ENCODE results near the gene SLC9A7.
"Not testable (repeated sequence)": the region's sequence is repeated elsewhere in the genome, so short reads cannot be mapped to it uniquely, and the experiment has no call there.

SLC9A7 gene

DNA sequence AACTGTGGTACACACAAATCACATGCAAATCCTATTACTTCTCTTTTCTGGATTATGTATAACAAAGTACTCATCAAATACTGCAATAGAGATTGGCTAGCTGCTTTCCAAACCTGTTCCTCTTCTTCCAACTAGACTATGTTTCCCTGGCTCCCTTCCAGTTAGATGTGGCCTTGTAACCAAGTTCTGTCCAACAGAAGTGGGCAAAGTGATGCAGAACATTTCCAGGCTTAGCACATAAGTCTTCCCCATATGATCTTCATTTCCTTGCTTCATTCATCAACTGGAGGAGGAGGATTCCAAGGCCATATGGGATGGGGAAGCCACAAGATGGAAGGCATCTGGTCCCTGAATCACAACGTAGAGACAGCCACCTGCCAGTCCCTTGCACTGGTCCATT lies 8.0 kb downstream of the SLC9A7 start:
- DNase-seq = peak; percentile 40

DNA sequence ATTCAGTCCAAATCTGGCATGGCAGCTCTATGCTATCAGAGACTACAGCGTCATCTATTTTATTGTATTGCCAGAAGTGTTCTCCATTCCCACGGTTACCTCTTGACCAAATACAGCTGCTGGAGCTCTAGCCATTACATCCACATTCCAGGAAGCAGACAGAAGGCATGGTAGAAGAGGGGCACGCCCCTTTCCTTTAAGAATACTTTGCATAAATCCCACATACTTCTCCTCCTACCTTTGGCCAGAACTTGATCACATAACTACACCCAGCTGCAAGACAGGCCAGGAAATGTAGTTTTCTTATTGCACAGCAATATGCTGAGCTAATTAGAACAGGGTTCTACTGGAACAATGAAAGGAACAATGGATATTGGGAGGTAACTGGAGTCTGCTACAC lies 14.9 kb downstream of the SLC9A7 start:
- no peak for DNase-seq

DNA sequence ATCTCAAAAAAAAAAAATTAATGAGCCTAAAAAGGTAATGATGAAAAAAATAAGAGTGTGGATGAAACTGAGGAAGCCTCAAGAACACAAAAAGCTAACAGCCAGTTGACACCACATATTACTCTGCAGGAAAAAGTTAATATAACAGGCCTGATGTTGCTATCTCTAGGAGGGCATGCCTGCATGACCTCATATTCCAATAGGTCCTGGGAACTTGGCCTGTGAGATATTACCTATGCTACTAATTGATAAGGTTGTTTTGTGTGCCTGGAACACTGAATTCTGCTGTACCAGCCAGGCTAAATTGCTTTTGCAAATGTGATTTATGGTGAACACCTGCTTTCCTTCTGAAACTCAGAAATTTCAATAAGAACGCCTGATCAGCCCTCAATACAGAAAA lies 15.9 kb downstream of the SLC9A7 start:
- DNase-seq = no peak

DNA sequence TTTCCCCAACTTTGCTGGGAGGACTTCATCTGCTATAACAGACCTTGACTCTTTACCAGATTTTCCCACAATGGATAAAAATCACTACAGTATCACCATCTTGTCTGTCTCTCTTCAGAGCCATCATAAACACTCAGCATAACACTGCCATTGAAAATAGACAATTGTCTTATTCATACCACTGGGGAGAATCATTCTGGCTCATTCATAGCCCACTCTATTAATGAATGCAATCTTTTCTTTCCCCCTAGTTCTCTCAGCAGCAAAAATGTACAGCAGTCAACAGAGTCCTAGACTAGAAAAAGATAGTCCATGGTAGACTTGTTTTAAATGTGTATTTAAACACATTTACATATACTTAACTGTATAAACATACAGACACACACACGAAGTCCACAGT lies 19.2 kb downstream of the SLC9A7 start:
- DNase-seq = no peak

DNA sequence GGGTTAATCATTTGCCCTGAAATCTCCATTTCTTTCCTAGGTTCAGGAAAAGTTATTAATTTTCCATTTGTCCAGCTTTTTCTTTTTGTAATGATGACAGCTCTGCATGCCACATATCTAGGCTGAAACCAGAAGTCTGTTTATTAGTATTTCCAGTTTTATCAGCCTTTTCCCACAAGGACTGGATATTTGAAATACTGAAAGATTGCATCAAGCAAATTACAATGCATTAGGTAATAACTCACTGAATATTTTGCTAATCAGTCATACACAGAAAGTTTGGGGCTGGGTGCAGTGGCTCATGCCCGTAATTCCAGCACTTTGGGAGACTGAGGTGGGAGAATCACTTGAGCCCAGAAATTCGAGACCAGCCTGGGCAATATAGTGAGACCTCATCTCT lies 21.5 kb downstream of the SLC9A7 start:
- DNase-seq = no peak

DNA sequence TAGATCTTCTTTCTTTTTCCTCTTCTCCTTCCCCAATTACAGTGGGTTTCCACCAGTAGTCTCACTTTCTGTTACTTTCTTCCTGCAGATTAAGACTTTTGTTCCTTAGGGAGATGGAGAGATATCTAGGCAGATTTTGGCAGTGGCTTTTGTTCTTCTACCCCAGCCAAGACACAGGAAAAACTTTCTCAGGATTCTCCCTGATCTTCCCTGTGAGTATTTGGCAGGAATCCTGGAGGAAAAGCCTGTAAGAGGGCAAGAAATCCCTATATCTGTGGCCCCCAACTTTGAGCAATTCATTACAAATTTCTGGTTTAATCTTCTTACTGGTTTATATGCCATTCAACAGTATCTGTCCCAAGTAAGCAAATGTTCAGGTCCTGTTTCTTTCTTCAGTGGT lies 21.9 kb downstream of the SLC9A7 start:
- no peak for DNase-seq

DNA sequence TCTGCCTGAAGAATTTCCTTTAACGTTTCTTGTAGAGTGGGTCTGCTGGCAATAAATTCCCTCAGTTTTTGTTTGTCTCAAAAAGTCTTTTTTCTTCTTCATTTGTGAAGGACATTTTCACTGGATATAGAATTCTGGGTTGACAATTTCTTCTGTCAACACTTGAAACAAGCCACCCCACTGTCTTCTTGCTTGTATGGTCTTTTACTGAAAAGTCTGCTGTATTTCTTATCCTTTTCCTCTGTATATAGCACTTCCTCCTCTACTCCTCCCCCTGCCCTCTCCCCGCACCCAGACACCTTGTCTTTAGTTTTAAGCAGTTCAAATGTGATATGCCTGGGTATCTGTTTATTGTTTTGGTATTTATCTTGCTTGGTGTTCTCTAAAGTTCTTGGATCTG lies 23.3 kb downstream of the SLC9A7 start:
- DNase-seq = no peak

DNA sequence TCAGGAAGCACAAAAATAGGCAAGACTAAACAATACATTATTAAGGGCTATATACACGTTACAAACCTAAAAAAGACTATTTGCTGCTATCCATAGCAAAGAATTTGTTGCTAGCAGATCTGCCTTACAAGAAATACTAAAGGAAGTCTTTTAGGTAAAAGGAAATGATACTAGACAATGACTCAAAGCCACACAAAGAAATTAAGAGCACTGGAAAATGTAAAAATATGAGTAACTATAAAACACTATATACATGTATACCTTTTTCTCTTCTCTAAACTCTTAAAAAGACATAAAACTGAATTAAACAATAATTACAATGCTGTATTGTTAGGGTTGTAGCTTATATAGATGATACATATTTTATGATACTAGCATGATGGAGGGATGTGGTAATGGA lies 25.7 kb downstream of the SLC9A7 start:
- no peak for DNase-seq

DNA sequence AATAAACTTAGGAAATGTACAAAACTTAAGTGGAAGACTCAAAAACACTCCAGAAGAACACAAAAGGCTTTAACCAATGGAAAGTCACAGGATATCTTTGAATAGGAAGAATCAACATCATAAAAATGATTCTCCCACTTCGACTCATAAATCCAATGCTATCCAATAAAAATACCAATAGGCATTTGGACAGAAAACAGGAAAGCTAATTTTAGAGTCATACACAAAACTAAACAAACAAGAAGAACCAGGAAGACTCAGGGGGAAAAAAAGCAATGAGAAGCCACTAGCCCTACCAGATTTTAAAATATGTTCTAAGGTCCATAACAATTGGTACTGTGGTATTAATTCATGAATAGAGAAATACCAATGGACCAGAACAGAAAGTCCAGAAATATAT lies 28.2 kb downstream of the SLC9A7 start:
- no peak for DNase-seq

DNA sequence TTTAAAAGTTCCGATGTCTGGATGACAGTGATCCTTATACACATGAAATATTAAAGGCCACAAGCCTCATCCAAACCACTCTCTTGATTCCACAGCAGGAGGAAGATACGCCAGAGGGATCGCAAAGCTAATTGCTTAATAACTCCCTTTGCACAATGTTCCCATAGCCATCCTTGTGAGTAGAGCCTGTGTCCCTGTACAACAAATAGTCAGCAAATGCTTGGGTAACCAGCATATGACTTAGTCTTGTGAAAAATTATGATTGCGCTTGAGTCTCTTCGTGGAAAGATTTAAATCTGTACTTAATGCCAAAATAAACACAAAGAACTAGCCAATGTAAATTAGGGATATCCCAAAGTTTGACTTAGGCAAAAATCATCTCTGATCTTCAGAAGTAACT lies 31.5 kb downstream of the SLC9A7 start:
- no peak for DNase-seq

DNA sequence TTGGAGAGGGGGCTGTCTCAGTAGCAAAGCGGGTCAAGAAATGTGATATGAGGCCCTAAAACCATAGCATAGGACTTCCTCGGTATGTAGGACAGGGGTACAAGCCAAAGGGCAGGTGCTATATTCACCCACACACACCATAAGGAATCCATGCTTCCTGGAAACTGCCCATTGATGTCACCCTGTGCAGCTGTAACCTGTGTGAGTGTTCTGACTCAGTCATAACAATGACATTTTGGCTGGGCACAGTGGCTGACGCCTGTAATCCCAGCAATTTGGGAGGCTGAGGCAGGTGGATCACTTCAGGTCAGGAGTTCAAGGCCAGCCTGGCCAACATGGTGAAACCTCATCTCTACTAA lies 35.4 kb downstream of the SLC9A7 start:
- DNase-seq = not testable (repeated sequence)

DNA sequence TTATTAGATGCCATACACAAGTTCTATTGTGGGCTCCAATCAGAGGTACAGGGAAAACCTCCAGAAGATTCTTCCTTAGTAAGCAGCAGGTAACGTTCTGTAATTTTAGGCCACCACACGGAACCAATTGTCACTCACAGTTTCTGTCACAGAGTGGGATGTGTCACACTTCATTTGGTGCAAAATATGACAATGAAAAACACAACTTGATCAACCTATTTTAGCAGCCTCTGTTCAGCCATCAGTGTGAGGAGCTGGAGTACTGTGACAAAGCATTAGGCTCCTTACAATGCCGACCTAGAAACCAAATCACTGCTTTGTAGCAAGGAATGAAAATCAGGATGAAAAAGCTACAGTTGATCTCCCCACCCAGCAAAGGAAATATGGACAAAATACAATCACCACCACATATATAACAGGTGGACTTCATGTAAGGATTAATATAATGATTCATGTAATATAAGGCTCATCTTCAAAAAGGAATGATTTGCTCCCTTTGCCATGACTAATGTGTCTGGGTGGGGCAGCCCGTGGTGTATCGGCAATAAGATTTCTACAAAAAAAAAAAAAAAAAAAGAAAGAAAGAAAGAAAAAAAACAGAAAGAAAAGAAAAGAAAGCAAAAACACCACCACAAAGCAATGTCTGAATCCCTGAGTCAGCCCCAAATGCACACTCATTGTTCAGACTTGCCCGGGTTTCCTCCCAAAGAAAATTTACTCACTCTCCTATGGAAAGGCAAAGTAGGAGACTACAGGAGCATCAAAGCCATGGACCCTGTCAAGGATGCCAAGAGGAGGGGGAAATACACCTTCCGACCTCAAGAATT lies 36.0 kb downstream of the SLC9A7 start:
- DNase-seq = no peak

DNA sequence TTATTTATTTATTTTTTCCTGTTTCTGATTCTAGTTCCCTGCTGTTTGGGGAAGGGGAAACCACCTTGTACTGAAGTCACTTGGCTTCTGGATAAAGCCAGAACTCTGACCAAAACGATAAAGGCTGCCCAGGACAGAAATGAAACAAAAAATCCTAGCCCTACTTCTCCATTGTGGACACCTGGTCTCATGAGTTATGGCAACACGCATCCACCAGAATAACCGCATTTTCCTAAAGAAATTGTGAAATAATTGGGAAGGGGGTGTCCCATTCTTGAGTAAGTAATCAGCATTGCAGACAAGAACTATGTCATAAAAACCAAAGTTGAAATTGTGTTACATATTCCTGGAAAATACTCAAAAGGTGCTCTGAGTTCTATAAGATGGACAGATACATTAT lies 42.1 kb downstream of the SLC9A7 start:
- no peak for DNase-seq

DNA sequence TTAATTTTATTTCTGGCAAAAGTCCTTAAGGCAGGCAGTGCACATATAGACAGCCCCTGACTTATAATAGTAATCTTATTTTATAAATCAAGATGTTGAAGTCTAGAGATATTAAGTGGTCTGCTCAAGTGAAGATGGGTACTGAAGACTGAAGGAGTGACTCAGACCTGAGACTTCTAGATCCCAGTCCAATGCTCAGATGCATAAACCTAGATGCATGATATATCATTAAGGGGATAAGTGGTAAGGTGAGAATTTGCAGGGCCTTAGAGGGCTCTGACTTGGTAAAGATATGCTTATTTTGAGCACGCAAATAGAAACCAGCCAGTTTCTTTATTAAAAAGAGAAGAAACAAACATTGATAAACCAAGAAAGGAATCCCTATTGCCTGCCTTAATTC lies 42.9 kb downstream of the SLC9A7 start:
- DNase-seq = no peak

DNA sequence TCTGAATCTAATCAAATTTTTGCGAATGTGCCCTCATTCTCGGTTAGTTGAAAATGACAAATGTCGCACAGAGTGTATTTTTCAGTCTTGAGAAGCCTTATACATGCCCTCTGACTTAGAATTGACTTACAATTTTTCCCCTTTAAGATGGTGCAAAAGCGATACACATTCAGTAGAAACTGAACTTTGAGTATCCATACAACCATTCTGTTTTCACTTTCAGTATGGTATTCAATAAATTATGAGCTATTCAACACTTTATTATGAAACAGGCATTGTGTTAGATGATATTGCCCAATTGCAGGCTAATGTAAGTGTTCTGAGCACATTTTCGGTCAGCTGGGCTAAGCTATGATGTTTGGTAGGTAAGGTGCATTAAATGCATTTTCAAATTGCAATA lies 43.4 kb downstream of the SLC9A7 start:
- DNase-seq = no peak

DNA sequence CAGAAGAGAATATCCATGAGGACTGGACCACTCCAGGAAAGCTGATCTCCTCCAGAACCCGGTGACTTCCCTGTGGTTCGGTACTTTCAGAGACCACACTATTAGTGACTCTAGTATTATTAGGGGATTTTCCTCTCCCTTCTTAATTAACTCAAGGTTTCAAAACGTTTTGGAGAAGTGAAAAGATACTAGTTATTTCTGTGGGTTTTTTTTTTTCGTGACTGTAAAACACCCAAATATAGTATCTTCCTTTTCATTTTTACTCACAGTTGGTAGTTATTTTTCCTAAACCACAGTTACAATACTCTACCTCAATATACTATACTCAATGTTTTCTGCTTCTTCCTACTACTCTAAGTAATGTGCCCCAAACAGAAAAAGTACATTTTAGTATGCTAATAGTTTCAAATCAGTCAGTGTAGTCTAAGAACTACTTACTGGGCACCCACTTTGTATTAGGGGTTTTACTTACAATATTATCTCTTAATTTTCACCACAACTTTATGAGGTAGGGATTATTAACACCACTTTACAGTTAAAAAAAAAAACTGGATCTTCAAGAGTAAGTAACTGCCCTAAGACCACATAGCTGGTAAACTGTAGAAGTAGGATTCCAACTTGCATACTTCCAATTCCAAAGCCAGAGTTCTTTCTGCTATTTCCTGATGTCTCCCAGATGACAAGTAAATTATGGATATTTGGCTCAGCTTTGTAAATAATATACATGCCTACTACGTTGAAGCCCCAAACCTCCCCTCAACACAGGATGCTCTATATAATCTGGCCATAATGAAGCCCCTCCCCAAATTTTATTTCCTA lies 45.0 kb downstream of the SLC9A7 start:
- DNase-seq = no peak

DNA sequence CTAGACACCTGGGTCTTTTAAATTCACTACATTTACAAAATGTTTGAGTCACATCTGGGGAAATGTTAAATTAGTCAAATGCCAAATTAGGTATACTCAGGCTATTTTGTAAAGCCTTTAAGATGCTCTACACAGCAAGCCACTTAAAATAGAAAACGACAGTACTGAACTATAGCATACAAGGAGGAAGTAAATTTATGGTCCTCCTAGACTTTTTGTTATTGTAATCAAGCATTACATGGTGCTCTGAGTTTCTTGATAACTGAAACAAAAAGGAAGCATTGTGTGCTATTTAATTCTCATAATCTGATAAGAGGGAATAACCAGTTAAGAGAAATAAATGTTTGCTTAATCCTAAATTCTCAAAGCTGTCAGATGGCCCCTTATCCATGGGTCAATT lies 46.2 kb downstream of the SLC9A7 start:
- no peak for DNase-seq

DNA sequence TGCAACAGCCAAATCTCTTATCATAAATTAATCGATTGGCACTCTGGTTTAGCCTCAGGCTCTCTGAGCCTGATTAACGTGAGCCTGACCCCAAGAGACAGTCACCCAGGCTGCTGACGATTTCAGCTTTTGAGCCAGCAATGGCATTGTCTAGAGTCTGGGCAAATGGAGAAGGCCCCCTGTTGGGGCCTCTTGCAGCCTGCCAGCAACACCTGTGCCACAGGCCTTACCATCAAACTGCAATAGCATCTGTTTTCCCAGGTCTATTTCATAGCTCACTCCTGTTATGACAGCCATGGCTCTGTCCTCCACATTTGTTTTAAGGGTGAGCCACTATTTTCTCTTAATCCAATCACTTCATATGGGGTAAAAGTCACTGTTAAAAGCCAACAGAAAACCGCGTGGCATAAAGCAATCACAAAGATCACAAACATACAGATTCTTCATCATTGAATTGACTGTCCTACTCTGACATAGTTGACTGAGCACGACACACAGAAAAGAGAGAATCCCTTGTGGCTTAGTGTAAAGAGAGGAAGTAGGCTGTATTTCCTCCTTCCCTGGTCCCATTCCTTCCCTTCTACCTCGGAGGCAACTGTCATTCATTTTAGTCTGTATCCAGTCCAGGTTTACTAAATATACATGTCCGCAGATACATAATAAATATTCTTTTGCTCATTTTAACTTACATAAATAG lies 47.8 kb downstream of the SLC9A7 start:
- DNase-seq = no peak

DNA sequence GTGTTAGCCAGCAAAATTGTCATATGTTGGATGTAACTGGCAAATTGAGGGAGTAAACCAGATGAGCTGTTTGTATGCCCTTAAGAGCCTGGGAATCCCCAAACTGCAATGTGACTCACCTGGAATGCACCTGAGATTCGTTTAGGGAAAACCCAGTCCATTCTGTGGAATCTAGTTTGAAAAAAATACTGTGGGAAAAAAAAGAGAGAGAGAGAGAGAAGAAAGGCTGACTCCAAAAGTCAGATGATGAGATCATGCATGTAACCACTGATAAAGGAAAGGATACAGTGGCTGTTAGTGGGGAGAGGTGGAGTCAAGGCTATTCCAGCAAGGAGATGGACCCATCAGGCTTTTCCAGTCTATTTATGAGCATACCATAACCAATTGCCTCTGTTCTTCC lies 48.5 kb downstream of the SLC9A7 start:
- DNase-seq = no peak

DNA sequence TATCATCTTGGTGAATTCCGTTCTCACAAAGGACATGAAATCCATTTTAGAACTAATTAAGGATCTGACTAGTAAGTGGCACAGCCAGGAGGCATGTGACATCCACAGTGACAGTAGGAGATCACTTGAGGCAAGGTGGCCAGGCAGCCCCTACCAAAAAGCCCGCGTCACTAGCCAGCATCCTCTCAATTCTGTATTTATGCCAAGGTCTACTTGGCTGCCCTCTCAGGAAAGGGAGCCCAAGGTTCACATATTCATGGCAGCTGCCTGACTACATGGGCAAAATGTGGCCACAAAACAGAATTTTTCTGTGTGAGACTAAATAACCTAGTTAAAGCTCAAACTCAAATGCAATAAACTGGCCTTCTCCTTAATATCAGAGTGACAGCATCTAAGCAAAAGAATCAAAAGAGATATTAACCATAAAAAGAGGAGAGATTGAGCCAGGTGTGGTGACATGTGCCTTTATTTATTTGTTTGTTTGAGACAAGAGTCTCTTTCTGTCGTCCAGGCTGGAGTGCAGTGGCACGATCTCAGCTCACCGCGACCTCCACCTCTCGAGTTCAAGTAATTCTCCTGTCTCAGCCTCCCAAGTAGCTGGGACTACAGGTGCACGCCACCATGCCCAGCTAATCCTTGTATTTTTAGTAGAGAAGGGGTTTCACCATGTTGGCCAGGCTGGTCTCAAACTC lies 51.5 kb downstream of the SLC9A7 start:
- no peak for DNase-seq

DNA sequence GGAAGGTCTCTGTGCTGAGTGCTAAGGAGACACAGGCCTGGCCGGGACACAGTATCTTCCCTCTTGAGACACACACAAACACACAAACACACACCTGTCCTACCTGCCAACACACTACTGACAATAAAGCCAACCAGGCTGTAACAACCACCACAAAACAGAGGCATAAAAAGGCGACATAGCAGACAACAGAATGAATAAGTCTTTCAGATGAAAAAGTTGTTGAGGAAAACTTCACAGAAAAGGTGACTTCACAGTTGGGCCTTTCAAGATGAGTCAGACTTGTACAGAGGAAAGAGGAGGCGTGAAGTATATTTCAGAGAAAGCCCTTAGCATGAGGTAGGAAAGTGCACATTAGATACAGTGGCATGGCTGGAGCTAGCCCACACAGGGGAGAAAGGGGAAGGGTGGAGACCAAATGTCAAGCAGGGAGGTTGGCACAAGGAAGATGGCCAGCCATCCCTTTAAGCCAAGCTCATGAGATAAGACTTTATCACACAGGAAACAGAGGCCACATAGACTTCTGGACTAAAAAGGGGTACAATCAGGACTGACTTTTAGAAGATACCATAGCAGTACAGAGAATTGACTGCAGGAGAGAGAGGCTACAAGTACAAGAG lies 54.0 kb downstream of the SLC9A7 start:
- DNase-seq = no peak

DNA sequence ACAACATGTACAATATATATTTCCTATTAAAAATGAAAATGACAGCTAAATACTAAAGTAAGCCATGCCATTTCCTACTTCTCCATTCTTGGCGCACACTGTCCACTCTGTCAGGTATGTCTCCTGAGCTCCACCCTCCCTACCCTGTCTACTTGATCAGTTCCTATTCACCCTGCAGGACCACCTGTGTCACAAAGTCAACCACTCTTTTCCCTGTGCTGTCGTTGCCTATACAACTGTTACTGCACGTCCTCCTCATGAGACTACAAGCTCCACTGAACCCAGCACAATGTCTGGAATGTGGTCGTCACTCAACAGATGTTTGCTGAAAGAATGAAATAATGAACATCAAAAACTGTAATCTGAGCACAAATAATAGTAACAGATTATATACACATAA lies 54.9 kb downstream of the SLC9A7 start:
- no peak for DNase-seq

DNA sequence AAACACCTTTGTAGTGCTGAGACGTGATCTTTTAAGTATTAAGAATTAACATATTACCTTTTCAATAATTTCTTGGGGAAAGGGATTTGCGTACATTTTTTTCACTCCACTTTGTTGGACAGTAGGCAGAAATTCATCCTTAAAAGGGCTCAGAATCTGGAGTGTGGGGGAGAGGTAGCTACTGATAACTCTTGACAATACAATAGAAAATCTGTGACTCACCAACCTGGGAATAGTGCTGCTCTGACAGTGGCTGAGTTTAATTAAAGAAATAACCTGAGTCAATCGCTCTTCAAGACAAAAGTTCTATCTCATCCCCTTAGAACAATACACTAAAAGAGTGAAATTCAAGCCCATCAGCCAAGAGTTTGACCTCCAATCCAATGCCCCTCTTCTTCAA lies 60.2 kb downstream of the SLC9A7 start:
- DNase-seq = no peak
